Tibial artery (tissue), 4 donors: ENCODE results near the gene POLN.
"Not testable (repeated sequence)": the region's sequence is repeated elsewhere in the genome, so short reads cannot be mapped to it uniquely, and the experiment has no call there.

Experiments used
- DNase-seq, 2 donors: peaks; one replicate each; pipeline ENCODE4 v3.0.0-alpha.2; 2019
- H3K27ac ChIP-seq, 2 donors: fragments of 200-600 bp; sonication (generic) in 1 of 2; 1 replicate in 1 of 2; 2 replicates in 1 of 2; pipeline ENCODE4 v1.5.1; 2018 to 2019; ENCODE audit warnings: mild to moderate bottlenecking in 1 of 2
- H3K27me3 ChIP-seq, 2 donors: fragments of 200-600 bp; sonication (generic) in 1 of 2; one replicate each; pipeline versions ENCODE4 v1.5.1 to v1.6.0; 2016 to 2019
- H3K36me3 ChIP-seq, 3 donors: fragments of 200-600 bp; sonication (generic) in 2 of 3; one replicate each; pipeline ENCODE4 v1.5.1; 2016 to 2019; ENCODE audit warnings: mild to moderate bottlenecking in 2 of 3
- H3K4me1 ChIP-seq, 4 donors: fragments of 200-600 bp; sonication (generic) in 2 of 4; 1 replicate in 3 of 4; 2 replicates in 1 of 4; pipeline ENCODE4 v1.5.1; 2016 to 2019
- H3K4me3 ChIP-seq, 2 donors: fragments of 200-600 bp; sonication (generic) in 1 of 2; 1 replicate in 1 of 2; 2 replicates in 1 of 2; pipeline ENCODE4 v1.5.1; 2018 to 2019; ENCODE audit warnings: mild to moderate bottlenecking in 2 of 2
- H3K9me3 ChIP-seq, 3 donors: fragments of 200-600 bp; sonication (generic) in 1 of 3; one replicate each; pipeline ENCODE4 v1.5.1; 2016 to 2019
- intact Hi-C: fragments of 100-400 bp; cut with DNase I; formaldehyde crosslinking; loops from one replicate; pipeline ENCODE4 v1.15.0; 2023; ENCODE audit warnings: low total_unique reads
- TF ChIP-seq, protein P1 (sequence below), 2 experiments: fragments of 200-600 bp in 1 of 2; fragments of 450-650 bp in 1 of 2; IDR thresholded peaks; one replicate each; pipeline ENCODE4 v1.5.1; 2017 to 2019; ENCODE audit warnings: antibody characterized with exemption in 2 of 2, mild to moderate bottlenecking in 1 of 2, moderate library complexity in 1 of 2

The POLN gene

DNA sequence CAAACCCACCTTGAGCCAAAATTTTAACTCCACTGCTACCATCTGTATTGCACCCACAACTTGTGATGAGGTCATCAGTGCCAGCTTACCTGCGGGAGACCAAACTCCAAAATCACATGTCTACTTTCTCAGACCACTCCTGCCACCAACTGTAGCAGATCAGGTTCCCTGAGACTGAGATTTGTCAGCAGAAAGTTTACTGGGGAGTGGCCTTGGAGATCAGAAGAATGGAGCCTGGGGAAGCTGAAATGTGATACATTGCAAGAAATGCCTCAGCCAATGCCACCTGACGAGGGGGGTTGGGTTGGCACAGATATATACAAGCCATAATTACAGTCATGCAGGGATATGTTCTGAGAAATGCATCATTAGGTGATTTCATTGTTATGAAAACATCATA lies 19.1 kb downstream of the POLN start:
- H3K9me3 ChIP-seq = no peaks in the 10 kb centered on the region
- H3K27me3 ChIP-seq = no peaks in the 10 kb centered on the region
- no peak overlapping the region for H3K27ac ChIP-seq
- no peak overlapping the region for H3K4me3 ChIP-seq
- TF ChIP-seq, protein P1, sequence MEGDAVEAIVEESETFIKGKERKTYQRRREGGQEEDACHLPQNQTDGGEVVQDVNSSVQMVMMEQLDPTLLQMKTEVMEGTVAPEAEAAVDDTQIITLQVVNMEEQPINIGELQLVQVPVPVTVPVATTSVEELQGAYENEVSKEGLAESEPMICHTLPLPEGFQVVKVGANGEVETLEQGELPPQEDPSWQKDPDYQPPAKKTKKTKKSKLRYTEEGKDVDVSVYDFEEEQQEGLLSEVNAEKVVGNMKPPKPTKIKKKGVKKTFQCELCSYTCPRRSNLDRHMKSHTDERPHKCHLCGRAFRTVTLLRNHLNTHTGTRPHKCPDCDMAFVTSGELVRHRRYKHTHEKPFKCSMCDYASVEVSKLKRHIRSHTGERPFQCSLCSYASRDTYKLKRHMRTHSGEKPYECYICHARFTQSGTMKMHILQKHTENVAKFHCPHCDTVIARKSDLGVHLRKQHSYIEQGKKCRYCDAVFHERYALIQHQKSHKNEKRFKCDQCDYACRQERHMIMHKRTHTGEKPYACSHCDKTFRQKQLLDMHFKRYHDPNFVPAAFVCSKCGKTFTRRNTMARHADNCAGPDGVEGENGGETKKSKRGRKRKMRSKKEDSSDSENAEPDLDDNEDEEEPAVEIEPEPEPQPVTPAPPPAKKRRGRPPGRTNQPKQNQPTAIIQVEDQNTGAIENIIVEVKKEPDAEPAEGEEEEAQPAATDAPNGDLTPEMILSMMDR (IDR thresholded peaks at IDR 0.05) = no peak
- no peak for DNase-seq
- intact Hi-C loops = no loop called here
- peaks cover 0 to 4% (median 0%) of the 10 kb centered on the region in 4 donors for H3K4me1 ChIP-seq
- H3K36me3 ChIP-seq = peaks cover 7 to 21% (median 11%) of the 10 kb centered on the region in 3 donors

DNA sequence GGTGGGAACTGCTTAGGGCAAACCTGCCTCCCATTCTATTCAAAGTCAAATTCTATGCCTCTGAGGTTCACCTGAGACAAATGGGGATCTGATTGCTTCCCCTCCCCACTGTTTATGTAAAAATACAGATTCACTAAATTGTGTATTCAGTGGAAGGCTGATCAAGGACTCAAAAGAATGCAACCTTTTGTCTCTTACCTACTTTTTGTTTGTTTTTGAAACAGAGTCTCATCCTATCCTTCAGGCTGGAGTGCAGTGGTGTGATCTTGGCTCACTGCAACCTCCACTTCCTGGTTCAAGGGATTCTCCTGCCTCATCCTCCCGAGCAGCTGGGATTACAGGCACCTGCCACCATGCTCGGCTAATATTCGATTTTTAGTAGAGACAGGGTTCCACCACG lies 20.5 kb downstream of the POLN start:
- DNase-seq, H3K4me3 ChIP-seq, H3K9me3 ChIP-seq, intact Hi-C loops, H3K4me1 ChIP-seq, H3K27ac ChIP-seq, H3K27me3 ChIP-seq: not testable (repeated sequence)
- H3K36me3 ChIP-seq = peaks cover 7 to 20% (median 11%) of the 10 kb centered on the region in 3 donors

DNA sequence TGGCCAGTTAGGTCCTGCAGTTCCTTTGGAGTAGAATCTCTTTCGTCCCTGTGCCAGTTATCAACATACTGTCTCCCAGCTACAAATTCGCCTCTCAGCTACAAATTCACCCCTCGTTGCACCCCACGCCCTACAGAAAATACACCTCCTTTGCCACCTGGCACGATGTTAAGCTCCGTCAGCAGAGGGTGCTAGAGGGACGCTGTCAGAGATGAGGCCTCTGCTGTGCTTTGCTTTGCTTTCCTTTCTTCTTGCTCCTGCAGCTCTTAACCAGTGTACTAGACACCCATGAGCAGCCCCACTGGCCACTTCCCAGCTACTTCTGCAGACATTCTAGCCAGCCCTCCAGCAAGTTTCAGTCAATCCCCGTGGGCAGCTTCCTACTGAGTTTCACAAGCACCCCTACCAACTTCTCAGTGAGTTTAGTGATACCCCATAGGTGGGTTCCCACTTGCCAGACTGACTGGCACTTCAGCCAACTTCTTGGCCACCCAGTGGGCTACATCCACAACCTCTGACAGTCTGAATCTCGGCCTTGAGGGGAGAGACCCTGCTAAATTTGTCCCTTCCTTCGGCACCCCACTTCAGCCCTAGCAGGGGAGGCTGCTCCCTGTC lies 21.8 kb downstream of the POLN start:
- peak; percentile 68 to 80 for DNase-seq
- intact Hi-C loops = no loop called here
- Histone ChIP-seq H3K9me3 (no peaks in the 10 kb centered on the region), H3K4me3 (no peak overlapping the region), H3K27ac (no peak overlapping the region), H3K27me3 (no peaks in the 10 kb centered on the region), H3K4me1 (peaks cover 0 to 4% (median 0%) of the 10 kb centered on the region in 4 donors), H3K36me3 (peaks cover 7 to 12% (median 11%) of the 10 kb centered on the region in 3 donors)
- TF ChIP-seq, protein P1 (IDR thresholded peaks at IDR 0.05) = peak; percentile 80 to 83

DNA sequence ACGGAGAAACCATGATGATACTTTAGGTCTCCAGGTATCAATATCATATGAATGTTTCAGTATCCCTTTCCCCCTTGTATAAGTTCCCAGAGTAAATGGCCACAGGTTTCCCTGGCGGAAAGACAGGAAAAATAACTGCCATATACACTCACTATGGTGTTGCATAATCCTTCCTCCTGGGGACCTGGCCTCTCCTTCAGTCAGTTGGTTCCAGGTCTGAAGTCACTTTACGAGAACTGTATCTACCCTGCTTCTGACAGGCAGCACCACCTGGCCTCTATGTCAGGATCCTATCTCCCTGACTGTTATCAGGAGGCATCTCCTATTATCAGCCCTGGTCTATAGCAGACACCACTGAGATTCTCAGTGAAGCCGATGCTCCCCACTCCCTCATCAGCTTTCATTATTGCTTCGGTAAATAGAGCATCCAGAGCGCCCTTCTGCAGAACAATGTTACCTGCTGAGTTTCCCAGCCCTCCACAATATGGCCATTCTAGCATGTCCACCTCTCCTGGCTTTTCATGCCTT lies 22.6 kb downstream of the POLN start:
- peaks cover 0 to 4% (median 0%) of the 10 kb centered on the region in 4 donors for H3K4me1 ChIP-seq
- no peak overlapping the region for H3K4me3 ChIP-seq
- H3K27ac ChIP-seq = no peak overlapping the region
- intact Hi-C loops = loop anchor here (5.0 kb wide), 1 partner anchor 243 kb away; no protein-coding TSS in a partner anchor
- H3K9me3 ChIP-seq = no peaks in the 10 kb centered on the region
- H3K36me3 ChIP-seq = peaks cover 7 to 12% (median 11%) of the 10 kb centered on the region in 3 donors
- no peak for DNase-seq
- TF ChIP-seq, protein P1 (IDR thresholded peaks at IDR 0.05) = no peak
- H3K27me3 ChIP-seq = no peaks in the 10 kb centered on the region

DNA sequence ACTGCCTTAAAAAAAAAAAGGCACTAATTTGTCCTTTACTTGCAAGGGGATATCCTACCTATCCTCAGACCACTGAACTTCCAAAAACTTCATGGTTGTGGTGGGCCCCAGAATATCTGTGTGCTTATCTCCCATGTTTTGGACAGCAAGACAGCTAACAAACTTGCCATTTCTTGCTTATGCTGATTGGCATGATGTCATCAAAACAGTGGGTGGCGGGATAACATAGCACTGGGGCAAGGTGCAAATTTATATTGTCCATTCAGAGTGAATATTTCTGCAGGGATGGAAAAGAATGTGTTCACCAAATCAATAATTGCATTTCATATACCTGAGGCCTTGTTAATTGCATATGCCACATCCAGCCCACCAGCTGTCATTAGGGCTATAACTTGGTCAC lies 23.5 kb downstream of the POLN start:
- TF ChIP-seq, protein P1 (IDR thresholded peaks at IDR 0.05) = no peak
- DNase-seq = no peak
- Histone ChIP-seq H3K9me3 (no peaks in the 10 kb centered on the region), H3K4me3 (no peak overlapping the region), H3K27me3 (no peaks in the 10 kb centered on the region), H3K36me3 (peaks cover 4 to 8% (median 8%) of the 10 kb centered on the region in 3 donors), H3K27ac (no peak overlapping the region), H3K4me1 (peaks cover 0 to 4% (median 0%) of the 10 kb centered on the region in 4 donors)
- intact Hi-C loops = loop anchor here (5.0 kb wide), 1 partner anchor 244 kb away; no protein-coding TSS in a partner anchor

DNA sequence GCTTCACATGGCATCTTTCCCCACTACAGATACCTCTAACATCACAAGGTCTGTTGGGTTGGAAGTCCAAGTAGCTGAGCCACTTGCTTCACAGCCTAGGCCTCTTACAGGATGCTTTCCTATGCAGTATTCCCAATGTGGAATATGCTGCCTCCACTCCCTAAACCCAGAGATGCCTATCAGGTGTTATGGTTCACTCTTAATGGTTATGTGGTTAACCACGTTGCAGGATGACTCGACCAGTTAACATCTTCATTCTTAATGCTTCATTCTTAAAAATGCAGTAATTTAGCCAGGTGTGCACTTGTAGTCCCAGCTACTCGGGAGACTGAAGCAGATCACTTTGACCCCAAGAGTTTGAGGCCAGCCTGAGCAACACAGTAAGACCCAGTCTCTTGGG lies 24.2 kb downstream of the POLN start:
- Histone ChIP-seq H3K4me3 (no peak overlapping the region), H3K36me3 (peaks cover 0 to 1% (median under 1%) of the 10 kb centered on the region in 3 donors), H3K27me3 (no peaks in the 10 kb centered on the region), H3K9me3 (no peaks in the 10 kb centered on the region), H3K27ac (no peak overlapping the region), H3K4me1 (peaks cover 0 to 4% (median 0%) of the 10 kb centered on the region in 4 donors)
- TF ChIP-seq, protein P1 (IDR thresholded peaks at IDR 0.05) = no peak
- no peak for DNase-seq
- intact Hi-C loops = loop anchor here (5.0 kb wide), 1 partner anchor 245 kb away; no protein-coding TSS in a partner anchor
